HS-27A (cell line): ENCODE results near the gene INSR.

Experiments
- DNase-seq: peaks from one replicate; pipeline ENCODE4 v3.0.0-alpha.2; 2012; ENCODE audit warnings: low read depth, missing footprints

The INSR gene

DNA sequence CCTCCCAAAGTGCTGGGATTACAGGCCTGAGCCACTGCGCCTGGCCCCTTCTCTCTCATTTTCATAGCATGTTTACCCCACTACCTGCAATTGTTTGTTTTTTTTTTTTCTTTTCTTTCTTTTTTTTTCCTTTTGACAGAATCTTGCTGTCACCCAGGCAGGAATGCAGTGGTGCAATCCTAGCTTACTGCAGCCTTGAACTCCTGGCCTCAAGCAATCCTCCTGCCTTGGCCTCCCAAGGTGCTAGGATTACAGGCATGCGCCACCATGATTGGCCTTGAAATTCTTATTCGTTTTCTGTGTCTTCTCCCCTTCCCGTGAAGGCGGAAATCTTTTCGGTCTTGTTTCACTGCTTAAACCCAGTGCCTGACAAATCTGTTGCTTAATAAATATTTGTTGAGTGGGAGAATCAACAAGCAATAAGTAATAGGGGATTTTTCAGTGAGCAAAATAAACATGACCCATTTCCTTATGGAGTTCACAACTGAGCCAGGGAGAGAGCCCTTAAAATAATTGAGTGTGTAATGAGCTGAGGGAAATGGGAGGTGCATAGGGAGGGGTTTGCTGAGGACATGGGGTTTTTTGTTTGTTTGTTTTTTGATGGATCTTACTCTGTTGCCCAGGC lies 1.8 kb upstream of the INSR start:
- DNase-seq, result no peak

DNA sequence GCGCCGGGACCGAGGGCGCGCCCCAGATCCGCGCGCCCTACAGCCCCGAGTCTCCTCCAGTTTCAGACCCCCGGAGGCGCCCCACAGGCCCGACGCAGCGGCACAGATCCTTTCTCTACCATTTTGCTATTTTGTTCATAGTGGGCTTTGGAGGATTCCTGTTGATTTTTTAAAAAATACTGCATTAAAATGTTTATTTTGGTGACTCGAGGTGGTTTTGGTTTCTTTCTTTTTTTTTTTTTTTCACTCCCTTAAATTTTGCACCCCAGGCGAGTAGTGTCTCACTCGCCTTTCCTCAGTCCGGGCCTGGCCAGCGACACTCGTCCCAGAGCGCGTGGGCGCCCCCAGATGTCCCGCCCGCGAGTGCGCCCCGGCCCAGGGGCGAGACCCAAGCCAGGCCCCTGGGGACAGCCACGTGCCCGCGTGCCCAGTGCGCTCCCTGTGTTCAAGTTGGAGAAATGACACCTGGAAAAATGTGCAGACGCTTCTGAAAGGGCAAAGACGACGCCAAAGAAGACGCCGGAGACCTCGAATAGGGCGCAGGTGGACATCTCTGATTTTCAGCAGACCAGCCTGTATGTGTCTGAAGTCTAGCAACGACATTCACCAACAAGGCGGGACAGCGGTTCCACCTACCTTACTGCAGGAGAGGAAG lies 471 bp upstream of the INSR start:
- DNase-seq, result peak; percentile 15

DNA sequence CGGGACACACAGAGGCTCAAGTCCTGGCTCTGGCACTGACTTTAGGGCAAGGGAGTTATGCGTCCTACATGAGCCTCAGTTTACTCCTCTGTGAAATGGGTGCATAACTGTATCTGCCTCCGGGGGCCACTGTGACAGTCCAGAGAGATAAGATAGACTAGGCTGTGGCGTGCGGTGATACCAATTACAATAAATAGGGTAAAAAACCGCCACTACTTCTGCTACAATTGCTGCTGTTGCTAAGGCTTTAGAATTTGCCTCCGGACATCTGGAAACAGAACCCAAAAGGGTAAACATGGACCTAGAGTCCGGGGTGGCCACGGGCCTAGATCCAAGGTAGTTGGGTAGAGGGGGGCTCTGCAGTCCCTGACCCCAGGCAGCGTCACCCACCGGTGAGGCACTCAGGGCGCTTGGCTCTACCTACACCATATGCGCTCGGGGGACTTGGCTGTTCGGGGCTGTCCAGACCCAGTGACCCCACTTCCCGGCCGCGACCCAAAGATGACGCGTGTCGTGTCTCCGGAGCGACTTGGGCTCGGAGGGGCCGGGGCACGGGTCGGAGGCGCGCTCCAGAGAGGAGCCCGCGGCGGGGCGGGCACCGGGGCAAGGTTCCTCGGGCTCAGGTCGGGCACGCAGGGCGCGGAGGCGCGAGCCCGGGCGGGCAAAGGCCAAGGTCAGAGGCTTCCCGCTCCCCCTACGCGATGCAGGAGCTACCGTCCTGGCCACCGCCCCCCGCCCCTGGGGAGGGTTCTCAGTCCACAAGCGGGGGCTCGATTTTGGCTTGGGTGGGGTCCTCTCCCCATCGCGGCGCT lies 1.1 kb downstream of the INSR start:
- DNase-seq, result no peak

DNA sequence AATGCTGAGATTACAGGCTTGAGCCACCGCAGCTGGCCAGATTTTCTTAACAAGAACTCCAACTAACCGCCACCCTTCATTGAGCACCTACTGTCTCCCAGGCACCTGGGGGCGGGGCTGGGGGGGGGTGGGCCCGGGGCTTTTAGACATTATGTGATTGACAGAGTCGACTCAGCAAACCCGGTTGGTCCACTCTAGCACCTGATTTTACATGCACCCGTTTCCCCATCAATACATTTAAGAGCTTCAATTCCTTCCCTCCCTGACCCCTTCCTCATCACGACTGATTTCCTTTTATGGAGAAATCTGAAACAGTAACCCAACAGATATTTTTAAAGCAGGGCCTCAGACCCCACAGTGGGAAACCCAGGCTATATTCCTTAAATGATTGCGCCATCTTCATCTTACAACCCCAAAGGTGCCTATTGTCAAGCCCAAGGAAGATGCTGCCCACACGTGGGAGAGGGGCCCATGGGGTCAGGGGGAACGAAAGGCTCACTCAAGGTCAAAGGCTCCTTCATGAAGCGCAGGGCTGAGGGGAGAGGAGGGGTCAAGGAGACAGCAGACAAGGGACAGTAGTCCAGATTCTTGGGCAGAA lies 1.8 kb downstream of the INSR start:
- DNase-seq, result no peak

DNA sequence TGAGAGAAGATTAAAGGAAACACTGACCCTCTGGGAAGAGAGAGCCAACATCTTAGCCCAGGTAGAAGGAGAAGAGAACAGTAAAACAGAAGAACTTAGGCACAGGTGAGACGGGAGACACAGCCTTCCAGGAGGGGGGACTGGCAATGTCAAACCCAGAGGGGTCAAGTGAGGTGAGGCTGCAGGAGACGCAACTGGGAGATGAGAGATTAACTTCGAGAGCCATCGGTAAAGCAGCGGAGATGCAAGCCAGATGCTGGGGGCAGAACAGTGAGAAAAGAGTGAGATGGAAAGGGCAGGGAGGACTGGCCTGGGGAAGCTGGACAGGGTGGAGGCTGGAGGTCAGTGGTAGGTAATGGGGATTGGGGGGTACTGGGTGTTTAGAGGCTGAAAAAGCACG lies 5.2 kb downstream of the INSR start:
- no peak for DNase-seq

DNA sequence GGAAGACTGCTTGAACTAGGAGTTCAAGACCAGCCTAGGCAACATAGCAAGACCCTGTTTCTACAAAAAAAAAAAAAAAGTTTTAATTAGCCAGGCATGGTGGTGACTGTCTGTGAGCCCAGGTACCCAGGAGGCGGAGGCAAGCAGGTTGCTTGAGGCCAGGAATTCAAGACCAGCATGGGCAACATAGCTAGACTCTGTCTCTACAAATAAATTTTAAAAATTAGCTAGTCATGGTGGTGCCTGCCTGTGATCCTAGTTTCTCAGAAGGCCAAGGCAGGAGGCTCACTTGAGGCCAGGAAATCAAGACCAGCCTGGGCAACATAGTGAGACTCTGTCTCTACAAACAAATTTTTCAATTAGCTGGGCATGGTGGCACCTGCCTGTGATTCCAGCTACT lies 6.1 kb downstream of the INSR start:
- no peak for DNase-seq

DNA sequence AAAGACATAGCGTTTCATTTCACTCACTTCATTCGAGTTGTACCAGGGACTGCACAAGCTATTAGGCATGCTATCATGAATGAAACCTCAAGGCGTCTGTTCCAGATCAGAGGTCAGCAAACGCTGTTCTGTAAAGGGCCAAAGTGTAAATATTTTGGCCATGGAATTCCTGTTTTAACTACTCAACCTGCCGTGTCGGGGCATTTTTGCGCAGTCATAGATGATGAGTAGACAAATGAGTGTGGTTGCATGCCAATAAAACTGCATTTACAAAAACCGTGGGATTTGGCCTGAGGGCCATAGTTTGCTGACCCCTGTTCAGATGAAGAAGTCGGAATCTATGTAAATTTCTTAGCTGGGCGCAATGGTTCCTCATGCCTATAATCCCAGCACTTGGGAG lies 6.5 kb downstream of the INSR start:
- no peak for DNase-seq

- no peak for DNase-seq
Observed at GRCh38 chr19:7280940-7281666, 13.1 kb downstream of the INSR start.

GRCh38 chr19:7272856-7273578 lies 21.2 kb downstream of the INSR start:
- DNase-seq, result no peak

- DNase-seq, result no peak
Observed at GRCh38 chr19:7268705-7269098, 25.5 kb downstream of the INSR start.

GRCh38 chr19:7267792-7268704 lies 26.2 kb downstream of the INSR start:
- DNase-seq, result no peak

GRCh38 chr19:7266832-7267231 lies 27.4 kb downstream of the INSR start:
- DNase-seq, result no peak

DNA sequence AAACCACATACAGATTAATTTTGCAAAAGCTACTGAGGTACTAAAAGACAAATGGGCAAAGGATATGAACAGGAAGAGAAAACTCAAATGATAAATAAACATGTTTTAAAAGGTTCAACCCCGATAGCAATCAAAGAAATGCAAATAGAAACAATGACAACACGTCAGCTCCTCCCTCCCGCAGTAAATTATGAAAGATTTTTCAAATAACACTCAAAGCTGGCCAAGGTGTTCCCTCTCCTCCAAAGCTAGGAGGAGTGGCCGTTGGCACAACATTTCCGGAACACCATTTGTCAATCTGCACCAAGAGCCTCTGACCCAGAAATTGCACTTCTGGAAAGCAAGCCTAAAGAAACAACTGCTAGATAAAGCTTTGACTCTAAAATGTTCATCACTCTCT lies 28.3 kb downstream of the INSR start:
- no peak for DNase-seq

DNA sequence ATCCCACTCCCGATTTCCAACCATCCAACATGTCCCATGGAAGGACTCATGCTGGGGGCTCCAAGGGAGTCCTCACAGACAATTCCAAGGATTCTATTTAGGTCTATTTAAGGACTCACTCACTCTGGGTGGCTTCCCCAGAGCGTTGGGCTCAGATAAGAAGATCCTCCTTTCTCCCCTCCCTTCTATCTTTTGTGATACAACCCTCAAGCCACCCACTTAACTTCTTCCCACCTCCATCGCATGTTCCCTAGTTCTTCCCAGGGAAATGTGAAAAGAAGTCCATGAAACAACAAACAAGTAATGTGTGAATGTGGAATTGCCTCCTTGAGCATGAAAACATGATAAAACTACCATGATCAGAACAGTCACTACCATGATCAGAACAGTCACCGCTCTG lies 29.4 kb downstream of the INSR start:
- no peak for DNase-seq

GRCh38 chr19:7263521-7263920 lies 30.7 kb downstream of the INSR start:
- no peak for DNase-seq

DNA sequence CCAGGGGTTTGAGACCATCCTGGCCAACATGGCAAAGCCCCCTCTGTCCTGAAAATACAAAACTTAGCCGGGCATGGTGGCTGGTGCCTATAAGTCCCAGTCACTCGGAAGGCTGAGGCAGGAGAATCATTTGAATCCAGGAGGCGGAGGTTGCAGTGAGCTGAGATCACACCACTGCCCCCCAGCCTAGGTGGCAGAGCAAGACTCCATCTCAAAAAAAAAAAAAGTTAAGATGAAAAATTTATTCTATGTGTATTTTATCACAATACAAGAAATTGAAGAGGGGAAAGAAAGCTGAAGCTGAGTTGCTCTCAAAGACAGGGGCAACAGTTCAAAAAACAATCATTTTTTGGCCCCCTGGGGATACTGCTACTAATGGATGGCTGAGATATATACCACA lies 31.1 kb downstream of the INSR start:
- DNase-seq, result no peak

- no peak for DNase-seq
Observed at GRCh38 chr19:7262470-7262869, 31.7 kb downstream of the INSR start.

DNA sequence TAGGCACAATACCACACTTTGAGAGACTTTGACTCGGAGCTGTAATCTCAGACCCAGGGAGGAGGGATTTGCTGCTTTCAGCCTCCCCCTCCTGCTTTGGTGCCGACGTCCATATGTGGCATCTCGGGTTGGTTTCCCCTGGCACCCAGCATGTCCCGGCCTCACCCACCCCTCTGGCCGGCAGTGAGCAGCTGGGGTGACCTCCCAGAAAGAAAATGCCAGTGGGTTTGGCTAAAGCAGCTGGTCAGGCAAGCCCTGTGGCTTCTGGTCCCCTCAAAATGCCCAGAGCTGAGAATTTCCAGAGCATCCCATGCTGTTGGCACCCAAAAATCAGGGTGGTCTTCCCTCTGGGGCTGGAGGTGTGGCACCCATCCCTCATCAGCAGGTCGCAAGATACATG lies 34.1 kb downstream of the INSR start:
- DNase-seq, result no peak

- DNase-seq, result no peak
Observed at GRCh38 chr19:7258840-7259395, 35.3 kb downstream of the INSR start.
